ENCODE measurements around the gene DNAI1.

Gene DNAI1

GRCh38 chr9:34443976-34444375 is 14.6 kb upstream of the DNAI1 start:
- no peaks in the 10 kb centered on the region for H4K20me1 ChIP-seq (ENCODE audit: insufficient read depth, low read length)
- no peaks in the 10 kb centered on the region for H3K4me1 ChIP-seq (ENCODE audit: insufficient read depth, low read length, severe bottlenecking)
- no peak overlapping the region for H3K4me2 ChIP-seq (ENCODE audit: low read length)

GRCh38 chr9:34446468-34446891 is 12.1 kb upstream of the DNAI1 start:
- no peaks in the 10 kb centered on the region for H3K4me1 ChIP-seq (ENCODE audit: insufficient read depth, low read length, severe bottlenecking)
- no peaks in the 10 kb centered on the region for H3K9me2 ChIP-seq (ENCODE audit: low read depth, low read length)
- H3K27me3 ChIP-seq (ENCODE audit: insufficient read depth, low read length): no peaks in the 10 kb centered on the region
- H3F3A ChIP-seq (ENCODE audit: insufficient read depth, low read length): no peaks in the 10 kb centered on the region
- no peak overlapping the region for H3K27ac ChIP-seq (ENCODE audit: low read depth, low read length, poor library complexity, severe bottlenecking)
- TF ChIP-seq EZH2 (IDR thresholded peaks at IDR 0.05; ENCODE audit: borderline replicate concordance, low read length): no peak
- no peak for TF ChIP-seq CTCF (IDR thresholded peaks at IDR 0.05; ENCODE audit: low read length)
- H3K9me3 ChIP-seq (ENCODE audit: low read length): no peaks in the 10 kb centered on the region
- no peak overlapping the region for H2AFZ ChIP-seq (ENCODE audit: low read length)
- no peaks in the 10 kb centered on the region for H3K36me3 ChIP-seq (ENCODE audit: insufficient read depth, low read length)
- no peaks in the 10 kb centered on the region for H3K79me2 ChIP-seq (ENCODE audit: insufficient read depth, low read length)
- H4K20me1 ChIP-seq (ENCODE audit: insufficient read depth, low read length): no peaks in the 10 kb centered on the region
- H3K9ac ChIP-seq (ENCODE audit: low read length): no peak overlapping the region
- no peak overlapping the region for H3K4me2 ChIP-seq (ENCODE audit: low read length)
- no peak overlapping the region for H3K4me3 ChIP-seq (ENCODE audit: low read depth, low read length, poor library complexity, severe bottlenecking)

More at GRCh38 chr9:34443976-34444375, 14.6 kb upstream of the DNAI1 start:
- H3K27me3 ChIP-seq (ENCODE audit: insufficient read depth, low read length): no peaks in the 10 kb centered on the region
- no peak overlapping the region for H3K4me3 ChIP-seq (ENCODE audit: low read depth, low read length, poor library complexity, severe bottlenecking)
- no peak overlapping the region for H3K9ac ChIP-seq (ENCODE audit: low read length)
- H2AFZ ChIP-seq (ENCODE audit: low read length): no peak overlapping the region
- H3F3A ChIP-seq (ENCODE audit: insufficient read depth, low read length): no peaks in the 10 kb centered on the region
- H3K9me3 ChIP-seq (ENCODE audit: low read length): no peaks in the 10 kb centered on the region
- H3K36me3 ChIP-seq (ENCODE audit: insufficient read depth, low read length): no peaks in the 10 kb centered on the region
- no peak overlapping the region for H3K27ac ChIP-seq (ENCODE audit: low read depth, low read length, poor library complexity, severe bottlenecking)
- TF ChIP-seq EZH2 (IDR thresholded peaks at IDR 0.05; ENCODE audit: borderline replicate concordance, low read length): no peak
- TF ChIP-seq CTCF (IDR thresholded peaks at IDR 0.05; ENCODE audit: low read length): no peak
- no peaks in the 10 kb centered on the region for H3K9me2 ChIP-seq (ENCODE audit: low read depth, low read length)
- no peaks in the 10 kb centered on the region for H3K79me2 ChIP-seq (ENCODE audit: insufficient read depth, low read length)

- H3K9ac ChIP-seq (ENCODE audit: low read length): no peak overlapping the region
- no peak for TF ChIP-seq CTCF (IDR thresholded peaks at IDR 0.05; ENCODE audit: low read length)
- TF ChIP-seq EZH2 (IDR thresholded peaks at IDR 0.05; ENCODE audit: borderline replicate concordance, low read length): no peak
Observed at GRCh38 chr9:34446951-34447350, 11.7 kb upstream of the DNAI1 start.

More at GRCh38 chr9:34446951-34447350, 11.7 kb upstream of the DNAI1 start:
- H3K27ac ChIP-seq (ENCODE audit: low read depth, low read length, poor library complexity, severe bottlenecking): no peak overlapping the region
- H3K27me3 ChIP-seq (ENCODE audit: insufficient read depth, low read length): no peaks in the 10 kb centered on the region
- no peak overlapping the region for H3K4me2 ChIP-seq (ENCODE audit: low read length)
- H3K36me3 ChIP-seq (ENCODE audit: insufficient read depth, low read length): no peaks in the 10 kb centered on the region
- H4K20me1 ChIP-seq (ENCODE audit: insufficient read depth, low read length): no peaks in the 10 kb centered on the region
- H3K9me3 ChIP-seq (ENCODE audit: low read length): no peaks in the 10 kb centered on the region
- no peaks in the 10 kb centered on the region for H3K9me2 ChIP-seq (ENCODE audit: low read depth, low read length)
- no peaks in the 10 kb centered on the region for H3K79me2 ChIP-seq (ENCODE audit: insufficient read depth, low read length)
- no peaks in the 10 kb centered on the region for H3K4me1 ChIP-seq (ENCODE audit: insufficient read depth, low read length, severe bottlenecking)
- no peaks in the 10 kb centered on the region for H3F3A ChIP-seq (ENCODE audit: insufficient read depth, low read length)
- H2AFZ ChIP-seq (ENCODE audit: low read length): no peak overlapping the region
- no peak overlapping the region for H3K4me3 ChIP-seq (ENCODE audit: low read depth, low read length, poor library complexity, severe bottlenecking)

All from OCI-LY1 (cell line).